LNCAP (cell line): ENCODE data around the gene SLC12A5.

Source experiments
- CTCF ChIP-seq: fragments of 450-650 bp; IDR thresholded peaks from 2 replicates; pipeline ENCODE4 v1.5.1; 2017; ENCODE audit warnings: mild to moderate bottlenecking

The SLC12A5 gene

GRCh38 chr20:46078954-46079353 lies 49.9 kb downstream of the SLC12A5 start:
- no peak for TF ChIP-seq CTCF

GRCh38 chr20:46081074-46081473 lies 52.1 kb downstream of the SLC12A5 start:
- TF ChIP-seq CTCF, result no peak

- no peak for TF ChIP-seq CTCF
Observed at GRCh38 chr20:46083101-46083500, 54.1 kb downstream of the SLC12A5 start.

GRCh38 chr20:46083531-46084061 lies 54.6 kb downstream of the SLC12A5 start:
- TF ChIP-seq CTCF, result no peak

GRCh38 chr20:46084805-46085178 lies 55.8 kb downstream of the SLC12A5 start:
- no peak for TF ChIP-seq CTCF

- TF ChIP-seq CTCF, result no peak
Observed at GRCh38 chr20:46085179-46085851, 56.3 kb downstream of the SLC12A5 start.

GRCh38 chr20:46087161-46087560 lies 58.1 kb downstream of the SLC12A5 start:
- peak; percentile 64 for TF ChIP-seq CTCF
